HG02943 (cell line): Measurements from ENCODE around the gene CD163.
"Not testable (repeated sequence)": the region's sequence is repeated elsewhere in the genome, so short reads cannot be mapped to it uniquely, and the experiment has no call there.

Experiments
- ATAC-seq: cut with Tn5 transposase; IDR thresholded peaks from one replicate; pipeline ENCODE4 v1.9.1; 2021; ENCODE audit warnings: mild to moderate bottlenecking, low read depth, moderate library complexity; ENCODE audit not compliant: unreplicated experiment

CD163 gene

GRCh38 chr12:7451756-7452155 is 51.8 kb downstream of the CD163 start:
- no peak for ATAC-seq

DNA sequence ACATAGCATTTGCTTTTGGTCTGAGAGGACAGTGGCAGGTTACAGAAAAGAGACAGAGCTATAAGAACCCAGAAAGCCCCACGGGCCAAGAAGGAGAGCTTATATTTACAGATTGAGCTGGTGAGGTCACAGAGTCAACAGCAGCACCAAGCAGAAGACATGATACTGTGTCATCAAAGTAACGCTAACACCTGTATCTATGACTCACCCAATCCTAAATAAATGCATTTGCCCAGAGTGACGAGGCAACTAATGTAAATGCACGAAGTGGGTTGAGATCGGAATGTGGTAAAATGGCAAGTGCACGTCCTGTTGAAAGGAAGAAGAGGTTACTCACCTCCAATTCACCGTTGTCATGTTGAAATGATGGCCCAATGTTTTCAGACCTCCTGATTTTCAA is 52.9 kb downstream of the CD163 start:
- ATAC-seq, result no peak

GRCh38 chr12:7448099-7448498 is 55.5 kb downstream of the CD163 start:
- ATAC-seq, result no peak

- no peak for ATAC-seq
Measured at GRCh38 chr12:7444537-7444936, 59.0 kb downstream of the CD163 start.

DNA sequence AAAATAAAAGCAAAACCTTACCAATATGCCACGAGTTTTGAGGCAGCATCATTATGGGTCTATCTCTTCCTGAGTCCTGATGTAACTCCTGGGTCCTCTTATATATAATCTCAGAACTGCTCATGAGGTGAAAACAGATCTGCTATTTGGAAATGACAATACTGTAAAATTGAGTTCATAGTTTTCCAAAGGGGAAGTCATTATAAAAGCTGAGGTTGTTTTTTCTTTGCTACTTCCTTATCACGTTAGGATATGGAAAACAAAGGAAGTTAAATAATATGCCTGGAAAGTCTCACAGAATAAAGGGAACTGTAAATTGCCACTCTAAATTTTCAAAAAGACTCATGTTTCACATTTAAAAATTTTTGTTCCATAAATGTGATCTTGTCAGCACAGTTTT is 59.5 kb downstream of the CD163 start, which contains the start of gene CD163L1:
Gene CD163L1, minus strand, starts transcription at position 78 of the 400 bp plus-strand sequence. Its CDS starts 26 bp downstream, at position 52.
- no peak for ATAC-seq

DNA sequence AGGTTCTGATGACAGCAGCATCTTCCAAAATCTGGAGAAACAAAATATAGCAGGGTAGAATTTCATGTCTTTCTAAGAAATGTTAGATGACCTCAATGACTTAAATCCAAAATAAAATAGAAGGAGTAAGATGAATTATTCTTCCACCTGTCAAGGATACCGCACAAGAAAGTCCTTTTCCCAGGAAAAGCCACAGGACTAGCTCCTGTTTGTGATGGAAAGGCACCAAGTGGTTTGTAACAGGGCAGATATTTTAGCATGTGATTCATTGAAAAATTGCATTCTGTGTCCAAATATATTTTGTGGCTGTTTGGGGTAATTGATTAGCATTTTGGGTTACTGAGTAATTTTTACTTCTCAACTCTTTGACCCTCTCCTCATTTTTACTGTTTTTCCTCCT is 62.4 kb downstream of the CD163 start:
- no peak for ATAC-seq

DNA sequence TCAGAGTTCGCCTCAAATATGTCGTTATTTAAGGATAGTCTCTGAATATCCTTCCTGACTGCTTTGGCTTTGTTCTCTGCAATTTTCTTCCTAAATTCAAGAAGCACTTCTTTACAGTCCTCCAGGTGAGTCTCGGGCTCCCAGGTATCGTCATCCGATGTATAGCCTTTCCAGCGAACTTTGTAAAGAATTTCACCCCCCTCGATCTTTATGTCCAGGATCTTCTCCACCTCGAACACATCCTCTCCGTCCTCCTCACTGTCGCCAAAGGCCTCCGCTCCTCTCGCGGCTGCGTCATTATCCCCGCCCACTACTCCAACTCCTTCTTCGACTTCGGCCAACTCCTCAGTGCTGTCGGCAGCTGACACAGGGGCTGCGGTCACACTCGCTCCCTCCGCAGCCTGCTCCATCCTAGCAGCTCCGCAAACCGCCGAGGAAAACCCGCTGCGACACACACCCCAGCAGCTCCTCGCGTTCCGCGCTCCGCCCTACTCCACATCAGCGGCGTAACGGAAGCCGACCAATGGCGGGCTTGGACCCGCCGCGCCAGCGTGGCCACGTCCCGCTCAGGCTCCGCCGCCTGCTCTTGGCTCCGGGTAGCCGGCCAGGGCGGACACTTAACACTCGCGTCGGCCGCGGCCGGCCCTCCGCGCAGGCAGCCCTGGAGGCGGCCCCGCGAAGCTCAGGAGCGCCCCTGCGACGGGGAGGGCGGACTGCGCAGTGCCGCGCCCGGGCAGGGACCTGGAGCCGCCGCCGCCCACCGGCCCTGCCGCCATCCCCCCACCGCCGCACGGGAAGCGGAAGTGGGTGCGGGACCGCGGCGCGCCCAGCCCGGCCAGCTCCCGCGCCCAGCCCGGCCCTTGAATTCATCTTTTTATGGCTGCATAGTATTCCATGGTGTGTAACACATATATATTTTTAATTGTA is 63.7 kb downstream of the CD163 start:
- no peak for ATAC-seq

GRCh38 chr12:7438291-7438995 is 65.1 kb downstream of the CD163 start:
- ATAC-seq, result not testable (repeated sequence)

GRCh38 chr12:7437494-7437893 is 66.1 kb downstream of the CD163 start:
- not testable (repeated sequence) for ATAC-seq

- no peak for ATAC-seq
Measured at GRCh38 chr12:7434670-7435069, 68.9 kb downstream of the CD163 start.

DNA sequence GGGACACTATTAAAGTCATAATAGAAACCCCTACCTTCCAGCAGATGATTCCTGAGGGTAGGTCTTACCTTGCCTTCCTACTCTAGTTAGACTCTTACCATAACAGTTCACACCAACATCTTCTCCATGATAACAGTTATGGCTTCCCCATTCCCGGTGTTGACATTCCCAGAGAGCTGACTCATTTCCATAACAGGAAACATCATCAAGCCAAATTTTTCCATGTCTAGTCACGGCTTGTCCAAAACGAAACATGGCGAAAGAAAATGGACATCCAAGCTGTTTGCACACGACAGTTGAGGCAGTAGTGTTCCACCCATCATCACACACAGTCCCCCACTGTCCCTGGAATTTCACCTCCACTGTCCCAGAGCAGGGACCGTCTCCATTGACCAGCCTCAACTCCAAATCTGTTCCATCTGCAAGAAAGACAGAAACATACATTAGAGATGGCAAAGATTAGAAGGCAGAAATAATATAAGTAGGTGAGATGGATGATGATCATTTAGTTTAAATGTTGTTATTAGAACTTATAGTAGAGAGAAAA is 70.2 kb downstream of the CD163 start:
- ATAC-seq, result no peak

GRCh38 chr12:7431993-7432685 is 71.4 kb downstream of the CD163 start:
- ATAC-seq, result no peak
